Left ventricle myocardium inferior (tissue), 1 donor: ENCODE measurements around the gene TIAL1. TPM values are rescaled to one million over a fixed set of nuclear protein-coding genes. Genes with fewer than 3 reads are reported as not detected.

Source experiments
- DNase-seq: peaks from one replicate; pipeline ENCODE4 v3.0.0-alpha.2; 2020
- H3K27ac ChIP-seq: fragments of 200-600 bp; replicated peaks from 2 replicates; pipeline ENCODE4 v1.8.0; 2021
- H3K27me3 ChIP-seq: fragments of 200-600 bp; 2 replicates; pipeline ENCODE4 v1.8.0; 2021; ENCODE audit warnings: low read depth
- H3K36me3 ChIP-seq: fragments of 200-600 bp; 2 replicates; pipeline ENCODE4 v1.8.0; 2021
- H3K4me1 ChIP-seq: fragments of 200-600 bp; 2 replicates; pipeline ENCODE4 v1.8.0; 2021
- H3K4me3 ChIP-seq: fragments of 200-600 bp; 2 replicates; pipeline ENCODE4 v1.8.0; 2021; ENCODE audit warnings: mild to moderate bottlenecking, moderate library complexity
- H3K9me3 ChIP-seq: fragments of 200-600 bp; replicated peaks from 2 replicates; pipeline ENCODE4 v1.8.0; 2021
- intact Hi-C: fragments of 100-400 bp; cut with micrococcal nuclease; formaldehyde crosslinking; loops from one replicate; pipeline ENCODE4 v1.11.0; 2022
- total RNA-seq: library from RNA; stranded (reverse); fragmentation: NEBNext Ultra II Directional; extraction: Animal tissue kit (Norgen Biotek cat#: 25700); gene quantifications from one replicate; pipeline ENCODE4 v1.2.1, GENCODE V29; 2021
- TF ChIP-seq, protein P1 (sequence below): fragments of 200-600 bp; IDR thresholded peaks from 2 replicates; pipeline ENCODE4 v1.8.0; 2021; ENCODE audit warnings: antibody characterized with exemption, mild to moderate bottlenecking, borderline replicate concordance
- donor health status: DM: no; HTN: yes; CAD: no; lungs with severe emphysema.

Gene TIAL1
- total RNA-seq, 1 donor from 2014 or later, result 73.9 TPM

DNA sequence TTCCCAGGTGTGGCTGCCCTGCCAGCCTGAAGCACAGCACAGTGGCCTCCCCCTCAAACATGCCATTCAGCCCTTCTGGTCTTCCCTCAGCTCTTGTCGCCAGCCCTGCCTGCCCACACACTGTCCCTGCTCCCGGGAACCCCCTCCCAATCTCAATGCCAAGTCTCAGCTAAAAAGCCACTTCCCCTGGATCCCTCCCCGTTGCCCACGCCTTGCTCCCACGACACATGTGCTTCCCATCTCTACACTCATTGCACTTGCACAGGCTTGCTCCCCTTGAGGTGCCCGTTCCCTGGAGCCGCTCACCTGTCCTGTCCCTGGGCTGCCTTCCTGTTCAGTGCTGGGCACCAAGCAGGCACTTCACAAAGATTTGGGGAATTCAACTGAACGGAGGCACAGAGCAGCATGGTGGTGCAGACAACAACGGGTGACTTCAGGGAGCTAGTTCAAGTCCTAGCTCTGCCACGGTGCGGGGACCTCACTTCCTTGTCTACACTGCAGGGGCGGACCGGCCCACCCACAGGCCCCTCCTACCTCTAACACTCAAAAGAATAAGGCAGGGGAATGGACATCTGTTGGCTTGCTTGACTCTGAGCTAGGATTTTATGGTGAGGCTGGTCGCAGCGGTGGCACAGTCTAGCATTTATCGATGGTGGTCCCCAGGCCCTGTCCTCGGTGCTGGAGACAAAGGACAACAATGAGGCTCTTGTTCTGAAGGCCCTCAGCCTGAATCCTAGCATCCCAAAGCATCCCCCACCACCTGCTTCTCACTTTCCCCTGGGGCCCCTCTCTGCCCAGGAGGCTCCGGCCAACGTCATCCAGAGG is 72.7 kb downstream of the TIAL1 start:
- H3K4me3 ChIP-seq, result no peak overlapping the region
- no peaks in the 10 kb centered on the region for H3K4me1 ChIP-seq
- no peak overlapping the region for H3K27ac ChIP-seq
- no peak for DNase-seq
- TF ChIP-seq, protein P1, sequence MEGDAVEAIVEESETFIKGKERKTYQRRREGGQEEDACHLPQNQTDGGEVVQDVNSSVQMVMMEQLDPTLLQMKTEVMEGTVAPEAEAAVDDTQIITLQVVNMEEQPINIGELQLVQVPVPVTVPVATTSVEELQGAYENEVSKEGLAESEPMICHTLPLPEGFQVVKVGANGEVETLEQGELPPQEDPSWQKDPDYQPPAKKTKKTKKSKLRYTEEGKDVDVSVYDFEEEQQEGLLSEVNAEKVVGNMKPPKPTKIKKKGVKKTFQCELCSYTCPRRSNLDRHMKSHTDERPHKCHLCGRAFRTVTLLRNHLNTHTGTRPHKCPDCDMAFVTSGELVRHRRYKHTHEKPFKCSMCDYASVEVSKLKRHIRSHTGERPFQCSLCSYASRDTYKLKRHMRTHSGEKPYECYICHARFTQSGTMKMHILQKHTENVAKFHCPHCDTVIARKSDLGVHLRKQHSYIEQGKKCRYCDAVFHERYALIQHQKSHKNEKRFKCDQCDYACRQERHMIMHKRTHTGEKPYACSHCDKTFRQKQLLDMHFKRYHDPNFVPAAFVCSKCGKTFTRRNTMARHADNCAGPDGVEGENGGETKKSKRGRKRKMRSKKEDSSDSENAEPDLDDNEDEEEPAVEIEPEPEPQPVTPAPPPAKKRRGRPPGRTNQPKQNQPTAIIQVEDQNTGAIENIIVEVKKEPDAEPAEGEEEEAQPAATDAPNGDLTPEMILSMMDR, result no peak
- peaks cover 12% of the 10 kb centered on the region for H3K27me3 ChIP-seq
- no peaks in the 10 kb centered on the region for H3K9me3 ChIP-seq
- no peaks in the 10 kb centered on the region for H3K36me3 ChIP-seq
- intact Hi-C loops, result no loop called here

Other genes starting within 250 kb of the TIAL1 start
- gene RGS10, start 54.2 kb downstream of the TIAL1 start, total RNA-seq, result 5.6 TPM
- 164 TPM for gene BAG3, start 54.4 kb upstream of the TIAL1 start, total RNA-seq
- gene INPP5F, start 129.1 kb upstream of the TIAL1 start, total RNA-seq, result 4.9 TPM